HS-5 (cell line): ENCODE data around the gene RRM2.

Experiments used
- DNase-seq: peaks from one replicate; pipeline ENCODE4 v3.0.0-alpha.2; 2012; ENCODE audit warnings: low read depth

The RRM2 gene

GRCh38 chr2:10172033-10172871, 49.7 kb downstream of the RRM2 start:
- DNase-seq = no peak

- no peak for DNase-seq
Observed at GRCh38 chr2:10173258-10174005, 50.9 kb downstream of the RRM2 start.

- DNase-seq = no peak
Observed at GRCh38 chr2:10174173-10174572, 51.6 kb downstream of the RRM2 start.

DNA sequence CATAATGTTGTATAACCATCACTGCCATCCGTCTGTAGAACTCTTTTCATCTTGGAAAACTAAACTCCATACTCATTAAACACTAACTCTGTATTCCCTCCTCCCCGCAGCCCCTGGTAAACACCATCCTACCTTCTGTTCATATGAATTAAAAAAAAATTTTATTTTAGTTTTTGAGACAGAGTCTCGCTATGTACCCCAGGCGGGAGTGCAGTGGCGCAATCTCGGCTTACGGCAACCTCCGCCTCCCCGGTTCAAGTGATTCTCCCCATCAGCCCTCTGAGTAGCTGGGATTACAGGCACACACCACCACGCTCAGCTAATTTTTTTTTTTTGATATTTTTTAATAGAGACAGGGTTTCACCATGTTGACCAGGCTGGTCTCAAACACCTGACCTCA, 52.9 kb downstream of the RRM2 start:
- DNase-seq = no peak

DNA sequence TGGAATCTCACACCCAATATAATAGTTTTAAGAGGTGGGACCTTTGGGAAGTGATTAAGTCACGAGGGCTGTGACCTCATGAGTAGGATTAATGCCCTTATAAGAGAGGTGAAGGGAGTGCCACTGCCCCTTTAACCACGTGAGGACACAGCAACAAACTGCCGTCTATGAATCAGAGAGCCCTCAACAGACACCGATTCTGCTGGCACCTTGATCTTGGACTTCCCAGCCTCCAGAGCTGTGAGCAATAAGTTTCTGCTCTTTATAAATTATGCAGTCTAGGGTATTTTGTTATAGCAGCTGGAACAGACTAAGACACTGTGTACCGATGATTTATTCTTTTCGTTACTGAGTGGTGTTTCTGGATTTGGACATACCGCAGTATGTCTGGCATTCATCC, 56.2 kb downstream of the RRM2 start:
- DNase-seq = no peak

- DNase-seq = no peak
Observed at GRCh38 chr2:10179422-10179821, 56.9 kb downstream of the RRM2 start.

GRCh38 chr2:10180229-10180628, 57.7 kb downstream of the RRM2 start:
- no peak for DNase-seq
